GM12878 (cell line): Measurements from ENCODE around the gene MYBBP1A. TPM values are rescaled to one million over a fixed set of nuclear protein-coding genes. Genes with fewer than 3 reads are reported as not detected.

Experiments used
- ATAC-seq: fragments of 200-7000 bp; cut with Tn5 transposase; 3 replicates; pipeline ENCODE4 v1.9.1; 2020; ENCODE audit warnings: mild to moderate bottlenecking, moderate library complexity
- BruUV-seq: library from RNA; stranded (reverse); fragments of 400-500 nt; replicated peaks from 2 replicates; lab custom pipeline; 2021; lab: Mats Ljungman, UMichigan
- CTCF ChIA-PET: fragments of 300-600 bp; sonication (Branson Sonifier 250); formaldehyde crosslinking; extraction: SDS; loops from one replicate; lab custom pipeline; 2021; ENCODE audit warnings: inconsistent platforms; lab: Yijun Ruan, JAX
- POLR2A ChIA-PET: fragments of 350-600 bp; formaldehyde crosslinking; extraction: SDS; loops from one replicate; lab custom pipeline; 2021; ENCODE audit warnings: inconsistent platforms; lab: Charles Lee
- RAD21 ChIA-PET: fragments of 300-600 bp; sonication (Branson Sonifier 250); formaldehyde crosslinking; loops from one replicate; lab custom pipeline; 2023; ENCODE audit warnings: antibody characterized with exemption; ENCODE audit not compliant: unreplicated experiment; lab: Charles Lee
- SMC1A ChIA-PET: fragments of 300-600 bp; sonication (Branson Sonifier 250); formaldehyde crosslinking; loops from one replicate; lab custom pipeline; 2023; ENCODE audit not compliant: unreplicated experiment, uncharacterized antibody; lab: Charles Lee
- DNase-seq: peaks from one replicate; pipeline ENCODE4 v3.0.0-alpha.2; 2011; ENCODE audit warnings: low read depth, low spot score
- FAIRE-seq: peaks from 3 replicates; lab custom pipeline; 2011; peaks lifted over from hg19 to GRCh38; lab: Jason Lieb, UNC
- H2AFZ ChIP-seq: 2 replicates; pipeline ENCODE4 v1.6.0; 2011; ENCODE audit warnings: low read depth, low read length, control low read depth; ENCODE audit not compliant: control insufficient read depth
- H3K27ac ChIP-seq: 2 replicates; pipeline ENCODE4 v1.5.1; 2011; ENCODE audit warnings: control low read depth; ENCODE audit not compliant: control insufficient read depth, insufficient read depth
- H3K27me3 ChIP-seq, 2 experiments: replicated peaks in 1 of 2; 2 replicates each; pipeline versions ENCODE4 v1.6.0 to v1.6.1; 2011; ENCODE audit warnings: low read length in 1 of 2; ENCODE audit not compliant: control insufficient read depth in 2 of 2, insufficient read depth in 2 of 2
- H3K36me3 ChIP-seq, 2 experiments: 2 replicates each; pipeline ENCODE4 v1.5.1; 2011; ENCODE audit warnings: low read length in 1 of 2; ENCODE audit not compliant: control insufficient read depth in 2 of 2, insufficient read depth in 2 of 2
- H3K4me1 ChIP-seq: 2 replicates; pipeline ENCODE4 v1.6.1; 2011; ENCODE audit warnings: mild to moderate bottlenecking, low read length, moderate library complexity, mixed read lengths; ENCODE audit not compliant: control insufficient read depth, insufficient read depth
- H3K4me2 ChIP-seq: 2 replicates; pipeline ENCODE4 v1.6.0; 2011; ENCODE audit warnings: control low read depth; ENCODE audit not compliant: control insufficient read depth, insufficient read depth
- H3K4me3 ChIP-seq: fragments of 200-600 bp; sonication (generic); 2 replicates; pipeline ENCODE4 v1.5.1; 2016
- H3K79me2 ChIP-seq: 2 replicates; pipeline ENCODE4 v1.6.0; 2011; ENCODE audit warnings: low read length; ENCODE audit not compliant: control insufficient read depth, insufficient read depth
- H3K9ac ChIP-seq: 2 replicates; pipeline ENCODE4 v1.8.0; 2011; ENCODE audit warnings: low read length, control low read depth, mixed read lengths; ENCODE audit not compliant: control insufficient read depth, insufficient read depth
- H3K9me3 ChIP-seq: replicated peaks from 3 replicates; pipeline ENCODE4 v1.5.1; 2011; ENCODE audit warnings: mild to moderate bottlenecking, low read length; ENCODE audit not compliant: control insufficient read depth, insufficient read depth
- H4K20me1 ChIP-seq: 2 replicates; pipeline ENCODE4 v1.6.0; 2011; ENCODE audit not compliant: control insufficient read depth, insufficient read depth
- EZH2 ChIP-seq: IDR thresholded peaks from 2 replicates; pipeline ENCODE4 v1.6.1; 2012; ENCODE audit warnings: low read depth, mild to moderate bottlenecking, control low read depth, inconsistent platforms, low read length, borderline replicate concordance; ENCODE audit not compliant: control insufficient read depth
- JUND ChIP-seq: IDR thresholded peaks from 2 replicates; pipeline ENCODE4 v1.6.1; 2012; ENCODE audit warnings: low read depth, mild to moderate bottlenecking, low read length, improper control_type of control experiment, moderate library complexity
- NR2C2 ChIP-seq: IDR thresholded peaks from 2 replicates; pipeline ENCODE4 v1.6.1; 2011; ENCODE audit warnings: borderline replicate concordance, low read depth; ENCODE audit not compliant: control insufficient read depth, insufficient read length
- POLR2A ChIP-seq: IDR thresholded peaks from 2 replicates; pipeline ENCODE4 v1.6.1; 2011; ENCODE audit warnings: low read depth, mild to moderate bottlenecking, low read length
- WGBS: methylation state at CpG from one replicate; pipeline ENCODE4 v1.1.6; 2016; ENCODE audit warnings: low lambda C conversion rate; ENCODE audit not compliant: insufficient replicate concordance, insufficient coverage; ENCODE audit errors: missing lambda C conversion rate; 5-methylcytosine and 5-hydroxymethylcytosine counted together
- in situ Hi-C: fragments of 300-500 bp; cut with MboI; formaldehyde crosslinking; loops from 9 replicates; pipeline ENCODE4 v1.14.3; 2018; ENCODE audit warnings: mixed read lengths
- intact Hi-C: fragments of 100-400 bp; cut with micrococcal nuclease; formaldehyde crosslinking; loops from one replicate; pipeline ENCODE4 v1.14.2; 2022; ENCODE audit not compliant: unreplicated experiment
- polyA plus RNA-seq, 11 experiments: library from polyadenylated mRNA; depleted of rRNA in 4 of 11; unstranded in 6 of 11; stranded (reverse) in 5 of 11; fragments of >200 nt; fragmentation: Nextera tagmentation in 4 of 11; fragmentation: Illumina TruSeq in 1 of 11; extraction: Ambion mirVana in 4 of 11; extraction: Trizol in 1 of 11; gene quantifications; 1 replicate in 1 of 11; 2 replicates in 10 of 11; pipeline versions ENCODE4 v1.2.1 to v1.2.3, GENCODE V29; 2011 to 2016; ENCODE audit warnings: inconsistent platforms in 2 of 11, missing spikeins in 2 of 11, low read depth in 1 of 11
- total RNA-seq, 4 experiments: library from RNA; depleted of rRNA in 3 of 4; stranded (reverse); fragments of >200 nt in 3 of 4; fragmentation: Illumina TruSeq in 1 of 4; extraction: Trizol in 1 of 4; gene quantifications; 2 replicates each; pipeline versions ENCODE4 v1.2.1 to v1.2.3, GENCODE V29; 2013 to 2021

The MYBBP1A gene
- total and polyA plus RNA-seq, 10 of the 15 experiments (the other 5 are each of a cell fraction or from before 2014, with no cell fraction given), result 2.5 to 121 (median 71.6) TPM

GRCh38 chr17:4545217-4545951, 9.8 kb downstream of the MYBBP1A start:
- 92% methylated on average over 31 of the region's 32 CpGs for WGBS
- H4K20me1 ChIP-seq, result no peaks in the 10 kb centered on the region; the same call in none of the 2 replicates
- H3K4me3 ChIP-seq, result no peak overlapping the region
- ChIA-PET CTCF (no interaction called here), POLR2A (no interaction called here), RAD21 (no interaction called here), SMC1A (no interaction called here)
- H3K79me2 ChIP-seq, result no peaks in the 10 kb centered on the region
- ATAC-seq (no peak), FAIRE-seq (no peak), DNase-seq (no peak)
- no peak overlapping the region for H3K4me2 ChIP-seq
- peaks cover 10 to 60% of the 10 kb centered on the region in 2 experiments; a peak in 3 of 4 replicates for H3K36me3 ChIP-seq
- no peak overlapping the region for H3K27ac ChIP-seq
- no TSS peak for BruUV-seq
- no peaks in the 10 kb centered on the region for H3K27me3 ChIP-seq
- no peaks in the 10 kb centered on the region for H3K4me1 ChIP-seq
- in situ Hi-C loops (no loop called here), intact Hi-C loops (no loop called here)
- no peaks in the 10 kb centered on the region for H3K9me3 ChIP-seq
- H3K9ac ChIP-seq, result no peak overlapping the region
- no peak for TF ChIP-seq JUND
- peak; percentile 44 for TF ChIP-seq POLR2A
- TF ChIP-seq NR2C2, result no peak
- TF ChIP-seq EZH2, result no peak
- no peak overlapping the region for H2AFZ ChIP-seq

GRCh38 chr17:4544951-4545216, 10.3 kb downstream of the MYBBP1A start:
- no peak overlapping the region for H2AFZ ChIP-seq
- SMC1A ChIA-PET, result no interaction called here
- DNase-seq (no peak), FAIRE-seq (no peak)
- CTCF ChIA-PET, result interaction anchor here (1.1 kb wide), 1 partner anchor 20 kb away, joined by 3 read pairs; no protein-coding TSS in a partner anchor
- H3K4me3 ChIP-seq, result no peak overlapping the region
- in situ Hi-C loops, result no loop called here
- peaks cover 8 to 60% of the 10 kb centered on the region in 2 experiments; a peak in 3 of 4 replicates for H3K36me3 ChIP-seq
- H3K4me1 ChIP-seq, result no peaks in the 10 kb centered on the region
- H3K9me3 ChIP-seq, result no peaks in the 10 kb centered on the region
- intact Hi-C loops, result no loop called here
- no peak for TF ChIP-seq EZH2
- TF ChIP-seq, all 136 proteins: peak for 0
- H3K9ac ChIP-seq, result no peak overlapping the region
- H3K4me2 ChIP-seq, result no peak overlapping the region
- H3K27ac ChIP-seq, result no peak overlapping the region
- no peaks in the 10 kb centered on the region for H3K27me3 ChIP-seq
- H3K79me2 ChIP-seq, result no peaks in the 10 kb centered on the region
- POLR2A ChIA-PET, result no interaction called here
- no peaks in the 10 kb centered on the region; the same call in none of the 2 replicates for H4K20me1 ChIP-seq
- RAD21 ChIA-PET, result no interaction called here
- WGBS, result 96% methylated on average over 7 of the region's 18 CpGs
- TSS peak; percentile 39 for BruUV-seq
- ATAC-seq, result no peak
